ENCODE data around the gene ESPL1.

Gene ESPL1

GRCh38 chr12:53255996-53256395, 12.1 kb upstream of the ESPL1 start:
- DNase-seq (ENCODE audit: low read depth in 2 of 2, low spot score in 1 of 2) = no peak

GRCh38 chr12:53258541-53259539, 9.3 kb upstream of the ESPL1 start:
- DNase-seq (ENCODE audit: low read depth in 2 of 2, low spot score in 1 of 2) = no peak

- DNase-seq (ENCODE audit: low read depth in 2 of 2, low spot score in 1 of 2) = no peak
Measured at GRCh38 chr12:53259891-53260290, 8.2 kb upstream of the ESPL1 start.

DNA sequence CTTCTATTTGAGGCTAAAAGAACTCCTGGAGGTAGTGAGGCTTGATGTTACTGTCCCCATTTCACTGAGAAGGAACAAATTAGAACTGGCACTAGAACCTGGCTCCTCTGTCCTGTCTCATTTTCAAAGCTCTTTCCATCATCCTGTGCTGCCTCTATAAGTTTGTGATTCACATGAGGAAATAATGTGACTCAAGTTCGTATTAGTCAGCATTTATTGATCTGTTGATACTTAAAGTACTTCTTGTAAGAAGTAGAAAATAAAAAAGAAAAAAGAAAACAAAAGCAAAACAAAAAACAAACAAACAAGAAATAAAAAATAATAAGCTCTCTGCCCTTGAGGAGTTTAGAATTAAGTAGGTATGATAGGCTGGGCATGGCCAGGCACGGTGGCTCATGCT, 2.3 kb upstream of the ESPL1 start:
- DNase-seq (ENCODE audit: low read depth in 2 of 2, low spot score in 1 of 2) = no peak

GRCh38 chr12:53267306-53267998, 647 bp upstream of the ESPL1 start:
- DNase-seq (ENCODE audit: low read depth in 2 of 2, low spot score in 1 of 2) = no peak

GRCh38 chr12:53268630-53269562, 797 bp downstream of the ESPL1 start:
- DNase-seq (ENCODE audit: low read depth in 2 of 2, low spot score in 1 of 2) = no peak

DNA sequence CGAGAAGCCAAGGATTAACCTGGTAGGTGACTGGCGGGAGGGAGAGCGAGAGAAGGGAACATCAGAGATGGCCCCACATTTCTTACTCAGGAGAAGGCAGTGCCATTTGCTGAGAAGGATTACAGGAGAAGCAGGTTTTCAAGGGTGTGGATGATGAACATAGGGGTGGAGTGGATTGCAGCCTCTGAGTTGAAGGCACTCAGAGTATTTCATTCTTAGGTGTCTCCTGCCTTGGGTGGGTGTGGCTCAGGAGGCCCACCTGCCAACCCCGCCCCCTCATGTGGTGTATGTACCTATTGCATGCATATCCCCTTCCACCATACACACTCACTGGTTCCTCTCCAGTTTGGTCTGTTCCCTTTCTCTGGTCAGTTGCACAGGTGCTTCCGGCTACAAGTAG, 6.3 kb downstream of the ESPL1 start:
- DNase-seq (ENCODE audit: low read depth in 2 of 2, low spot score in 1 of 2) = no peak

- DNase-seq (ENCODE audit: low read depth in 2 of 2, low spot score in 1 of 2) = no peak
Measured at GRCh38 chr12:53276511-53276910, 8.4 kb downstream of the ESPL1 start.

DNA sequence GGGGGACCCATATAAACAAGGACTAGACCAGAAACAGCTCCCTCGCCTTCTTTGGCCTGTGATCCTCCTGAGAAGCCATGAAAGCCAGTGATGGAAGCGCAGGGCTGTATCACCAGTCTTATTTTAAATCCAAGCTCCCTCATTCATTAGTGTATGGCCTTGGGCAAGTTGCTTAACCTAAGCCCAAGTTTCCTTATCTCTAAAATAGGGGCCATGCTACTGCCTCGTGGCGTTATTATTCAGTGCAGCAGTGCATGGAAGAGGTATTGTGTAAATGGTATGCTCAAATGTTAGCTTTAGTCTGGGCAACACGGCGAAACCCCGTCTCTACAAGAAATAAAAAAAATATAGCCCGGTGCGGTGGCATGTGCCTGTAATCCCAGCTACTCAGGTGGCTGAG, 9.9 kb downstream of the ESPL1 start:
- no peak for DNase-seq (ENCODE audit: low read depth in 2 of 2, low spot score in 1 of 2)

DNA sequence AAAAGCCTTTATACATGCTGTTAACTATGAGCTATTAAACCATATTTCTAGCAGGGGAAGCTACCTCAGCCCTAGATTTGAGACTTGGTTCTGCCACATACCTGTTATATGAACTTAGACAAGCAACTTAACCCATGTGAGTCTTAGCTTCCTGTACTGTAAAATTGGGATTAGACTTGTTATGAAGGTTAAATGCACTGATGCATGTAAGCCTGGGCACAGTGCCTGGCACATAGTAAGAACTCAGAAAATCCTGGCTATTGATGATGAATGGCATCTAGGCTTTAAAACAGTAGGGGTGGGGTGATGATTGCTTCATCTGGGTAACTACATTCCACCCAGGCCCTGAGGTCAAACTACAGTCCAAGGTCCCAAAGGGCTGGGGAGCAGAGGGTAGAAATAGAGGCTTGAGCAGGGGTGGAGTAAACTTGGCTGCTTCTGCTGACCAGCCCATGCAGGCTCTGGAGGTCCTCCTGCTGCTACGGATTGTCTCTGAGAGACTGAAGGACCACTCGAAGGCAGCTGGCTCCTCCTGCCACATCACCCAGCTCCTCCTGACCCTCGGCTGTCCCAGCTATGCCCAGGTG, 11.3 kb downstream of the ESPL1 start:
- no peak for DNase-seq (ENCODE audit: low read depth in 2 of 2, low spot score in 1 of 2)

DNA sequence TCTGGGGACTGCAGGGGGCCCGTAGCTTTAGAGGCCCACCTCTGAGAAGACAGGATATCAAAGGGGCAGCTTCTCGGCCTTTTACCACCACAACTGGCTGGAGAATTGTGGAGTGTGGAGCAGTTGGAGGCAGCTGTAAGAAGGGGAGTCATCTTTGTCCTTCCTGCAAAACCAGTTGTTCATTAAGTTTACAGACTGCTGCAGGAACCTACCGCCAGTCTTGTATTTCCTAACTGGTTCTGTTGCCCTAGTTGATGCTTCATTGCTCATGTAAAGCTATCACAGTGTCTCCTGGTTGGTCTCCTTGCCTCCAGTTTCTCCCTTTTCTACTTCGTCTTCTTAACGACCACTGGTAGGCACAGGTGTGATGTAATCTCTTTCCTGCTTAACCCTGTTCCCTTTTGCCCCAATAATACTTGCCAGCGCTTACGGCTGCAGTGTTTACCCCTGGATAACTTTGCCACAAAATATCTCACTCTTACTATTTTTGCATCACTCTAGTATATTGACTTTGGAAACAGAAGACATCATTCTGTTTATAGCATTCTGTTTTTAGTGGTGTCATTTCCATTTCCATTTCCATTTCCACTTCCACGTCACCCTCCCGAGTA, 11.9 kb downstream of the ESPL1 start:
- DNase-seq (ENCODE audit: low read depth in 2 of 2, low spot score in 1 of 2) = no peak

DNA sequence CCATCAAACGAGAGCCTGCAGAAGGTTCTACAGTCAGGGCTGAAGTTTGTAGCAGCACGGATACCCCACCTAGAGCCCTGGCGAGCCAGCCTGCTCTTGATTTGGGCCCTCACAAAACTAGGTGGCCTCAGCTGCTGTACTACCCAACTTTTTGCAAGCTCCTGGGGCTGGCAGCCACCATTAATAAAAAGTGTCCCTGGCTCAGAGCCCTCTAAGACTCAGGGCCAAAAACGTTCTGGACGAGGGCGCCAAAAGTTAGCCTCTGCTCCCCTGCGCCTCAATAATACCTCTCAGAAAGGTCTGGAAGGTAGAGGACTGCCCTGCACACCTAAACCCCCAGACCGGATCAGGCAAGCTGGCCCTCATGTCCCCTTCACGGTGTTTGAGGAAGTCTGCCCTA, 18.3 kb downstream of the ESPL1 start:
- DNase-seq (ENCODE audit: low read depth in 2 of 2, low spot score in 1 of 2) = no peak

- DNase-seq (ENCODE audit: low read depth in 2 of 2, low spot score in 1 of 2) = peak; percentile 20 to 56
Measured at GRCh38 chr12:53287741-53288216, 19.7 kb downstream of the ESPL1 start.

DNA sequence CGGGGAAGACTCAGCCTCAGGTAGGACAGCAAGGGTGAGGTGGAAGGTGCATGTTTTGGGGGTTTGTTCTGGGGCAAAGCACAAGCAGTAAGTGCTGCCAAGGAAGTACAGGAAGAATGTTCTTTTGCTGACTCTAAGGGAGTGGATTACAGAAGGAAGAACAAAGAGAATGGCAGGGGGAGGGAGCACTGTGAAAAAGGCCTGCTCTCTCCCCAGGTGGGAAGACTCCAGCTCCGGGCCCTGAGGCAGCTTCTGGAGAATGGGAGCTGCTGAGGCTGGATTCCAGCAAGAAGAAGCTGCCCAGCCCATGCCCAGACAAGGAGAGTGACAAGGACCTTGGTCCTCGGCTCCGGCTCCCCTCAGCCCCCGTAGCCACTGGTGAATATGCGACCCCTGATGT, 20.2 kb downstream of the ESPL1 start:
- DNase-seq (ENCODE audit: low read depth in 2 of 2, low spot score in 1 of 2) = no peak

DNA sequence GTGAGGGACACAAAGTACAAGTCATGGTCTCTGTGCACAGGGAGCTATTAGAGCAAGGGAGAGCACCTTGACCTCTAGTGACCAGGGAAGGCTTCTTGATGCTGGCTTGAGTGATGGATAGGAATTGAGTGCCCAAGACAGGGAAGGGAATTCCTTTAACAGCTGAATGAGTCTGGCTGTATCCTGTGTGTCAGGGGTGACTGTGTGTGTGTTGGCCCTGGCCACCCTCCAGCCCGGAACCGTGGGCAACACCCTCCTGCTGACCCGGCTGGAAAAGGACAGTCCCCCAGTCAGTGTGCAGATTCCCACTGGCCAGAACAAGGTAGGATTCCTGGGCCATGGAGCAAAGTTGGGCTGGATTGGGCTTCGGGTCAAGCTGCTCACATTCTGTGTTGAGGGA, 21.8 kb downstream of the ESPL1 start:
- DNase-seq (ENCODE audit: low read depth in 2 of 2, low spot score in 1 of 2) = no peak

GRCh38 chr12:53290661-53291060, 22.6 kb downstream of the ESPL1 start:
- DNase-seq (ENCODE audit: low read depth in 2 of 2, low spot score in 1 of 2) = no peak

GRCh38 chr12:53292426-53292825, 24.3 kb downstream of the ESPL1 start:
- no peak for DNase-seq (ENCODE audit: low read depth in 2 of 2, low spot score in 1 of 2)

DNA sequence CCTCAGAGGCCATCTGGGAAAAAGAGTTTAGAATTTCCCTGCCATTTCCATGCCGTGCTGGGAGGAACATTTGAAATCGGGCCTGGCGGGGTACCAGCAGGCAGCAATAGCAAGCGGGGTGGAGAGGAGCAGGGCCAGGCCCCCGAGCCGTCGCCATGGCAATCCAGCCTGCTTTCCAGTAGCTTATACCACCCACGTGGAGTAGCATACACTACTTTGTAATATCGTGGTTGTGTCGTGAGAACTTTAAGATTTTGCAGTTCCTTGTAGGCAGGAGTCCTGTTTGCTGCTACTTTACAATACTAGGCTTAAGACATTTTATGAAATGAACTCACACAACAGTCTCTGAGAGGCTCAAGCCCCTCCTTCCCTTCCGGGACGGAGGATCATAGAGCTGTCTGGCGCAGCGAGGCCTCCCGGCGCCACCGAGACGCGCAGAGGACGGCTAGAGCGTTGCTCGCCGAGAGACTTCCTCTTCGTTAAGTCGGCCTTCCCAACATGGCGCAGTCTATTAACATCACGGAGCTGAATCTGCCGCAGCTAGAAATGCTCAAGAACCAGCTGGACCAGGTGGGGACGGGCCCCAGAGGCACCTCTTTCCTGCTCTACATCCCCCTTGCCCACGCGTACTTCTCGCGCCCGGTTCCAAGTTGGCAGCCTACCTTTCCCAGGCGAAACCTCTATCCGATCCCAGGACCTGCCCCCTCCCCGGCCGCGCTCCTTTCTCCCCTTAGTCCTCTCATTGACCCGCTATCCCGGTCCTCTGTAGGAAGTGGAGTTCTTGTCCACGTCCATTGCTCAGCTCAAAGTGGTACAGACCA, 27.2 kb downstream of the ESPL1 start, which contains the start of gene PFDN5:
PFDN5 (plus strand) TSS at position 473 of the 821 bp plus-strand sequence; CDS start at position 499, 26 bp downstream.
- DNase-seq (ENCODE audit: low read depth in 2 of 2, low spot score in 1 of 2) = peak; percentile 67 to 73

DNA sequence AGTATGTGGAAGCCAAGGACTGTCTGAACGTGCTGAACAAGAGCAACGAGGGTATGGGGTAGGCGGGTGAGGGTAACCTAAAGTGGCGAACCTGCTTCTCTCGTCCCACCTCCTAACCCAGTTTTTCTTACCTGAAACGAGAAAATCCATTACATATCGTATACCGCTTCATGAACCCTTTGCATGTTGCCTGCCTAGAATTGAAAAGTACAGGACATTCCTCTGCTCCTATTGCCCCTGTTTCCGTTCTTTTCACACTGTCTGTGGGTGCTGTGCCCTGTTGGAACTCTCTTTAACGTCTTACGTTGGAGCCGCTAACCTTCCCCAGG, 27.8 kb downstream of the ESPL1 start:
- DNase-seq (ENCODE audit: low read depth in 2 of 2, low spot score in 1 of 2) = no peak
